Thymus (tissue), 11 donors: ENCODE results near the gene TRIM34. TPM values are rescaled to one million over a fixed set of nuclear protein-coding genes. Genes with fewer than 3 reads are reported as not detected.
"Not testable (repeated sequence)": the region's sequence is repeated elsewhere in the genome, so short reads cannot be mapped to it uniquely, and the experiment has no call there.

ENCODE experiments used
- DNase-seq, 9 donors: peaks; one replicate each; pipeline ENCODE4 v3.0.0-alpha.2; 2013; ENCODE audit warnings: low spot score in 9 of 9, low read depth in 6 of 9, missing footprints in 1 of 9
- H3K27ac ChIP-seq, 2 donors: one replicate each; pipeline ENCODE4 v1.5.1; 2013; ENCODE audit warnings: control low read depth in 1 of 2, low read depth in 1 of 2, low read length in 1 of 2, mild to moderate bottlenecking in 1 of 2, moderate library complexity in 1 of 2
- H3K27me3 ChIP-seq, 2 donors: one replicate each; pipeline ENCODE4 v1.5.1; 2013; ENCODE audit warnings: low read length in 1 of 2; ENCODE audit not compliant: control insufficient read depth in 2 of 2, insufficient read depth in 1 of 2
- H3K36me3 ChIP-seq, 2 donors: one replicate each; pipeline ENCODE4 v1.5.1; 2013; ENCODE audit warnings: low read length in 1 of 2, mild to moderate bottlenecking in 1 of 2, moderate library complexity in 1 of 2; ENCODE audit not compliant: control insufficient read depth in 2 of 2, insufficient read depth in 2 of 2
- H3K4me1 ChIP-seq, 2 donors: one replicate each; pipeline ENCODE4 v1.5.1; 2013; ENCODE audit warnings: low read length in 2 of 2; ENCODE audit not compliant: control insufficient read depth in 2 of 2, insufficient read depth in 2 of 2
- H3K4me3 ChIP-seq, 2 donors: one replicate each; pipeline ENCODE4 v1.5.1; 2013; ENCODE audit warnings: low read length in 2 of 2, control low read depth in 1 of 2, mild to moderate bottlenecking in 1 of 2
- H3K9me3 ChIP-seq, 2 donors: one replicate each; pipeline ENCODE4 v1.5.1; 2013; ENCODE audit warnings: low read length in 1 of 2, mild to moderate bottlenecking in 1 of 2; ENCODE audit not compliant: control insufficient read depth in 2 of 2, insufficient read depth in 1 of 2
- WGBS: extraction: QIAGEN DNeasy Blood & Tissue Kit; methylation state at CpG from one replicate; pipeline ENCODE4 v1.1.7; 2013; 5-methylcytosine and 5-hydroxymethylcytosine counted together
- polyA plus RNA-seq: library from polyadenylated mRNA; stranded (reverse); fragments of 200-250 nt; gene quantifications from one replicate; pipeline ENCODE4 v1.2.3, GENCODE V29; 2013
- total RNA-seq: library from RNA; stranded (reverse); fragments of 120-200 nt; gene quantifications from one replicate; pipeline ENCODE4 v1.2.4, GENCODE V29; 2013
- donor health status: healthy.

The TRIM34 gene
- total and polyA plus RNA-seq, 2 donors, result 8.0 to 15.0 TPM

- no peak for DNase-seq
- Histone ChIP-seq H3K4me1 (peaks cover 0 to 7% of the 10 kb centered on the region in 2 donors), H3K27ac (no peak overlapping the region), H3K4me3 (no peak overlapping the region), H3K27me3 (no peaks in the 10 kb centered on the region), H3K9me3 (no peaks in the 10 kb centered on the region), H3K36me3 (no peaks in the 10 kb centered on the region)
- WGBS, result 96% methylated on average over 5 of the region's 5 CpGs
These were observed 32.2 kb upstream of the TRIM34 start for GRCh38 chr11:5592615-5593014.

GRCh38 chr11:5593146-5593545 lies 31.7 kb upstream of the TRIM34 start:
- Histone ChIP-seq H3K4me3 (no peak overlapping the region), H3K9me3 (no peaks in the 10 kb centered on the region), H3K27ac (no peak overlapping the region), H3K27me3 (no peaks in the 10 kb centered on the region), H3K36me3 (no peaks in the 10 kb centered on the region), H3K4me1 (peaks cover 0 to 7% of the 10 kb centered on the region in 2 donors)
- WGBS, result 67% methylated on average over 1 of the region's 1 CpG
- DNase-seq, result no peak

- DNase-seq, result peak in 5 of 9 donors; percentile 3 to 42 (median 12)
- H3K4me1 ChIP-seq, result peaks cover 0 to 7% of the 10 kb centered on the region in 2 donors
- no peak within 1 kb of the TSS for H3K27ac ChIP-seq
- 12% methylated on average over 20 of the region's 20 CpGs for WGBS
- H3K9me3 ChIP-seq, result no peaks in the 10 kb centered on the region
- peak within 1 kb of the TSS; percentile 26 to 37 for H3K4me3 ChIP-seq
- H3K36me3 ChIP-seq, result no peaks in the 10 kb centered on the region
- no peaks in the 10 kb centered on the region for H3K27me3 ChIP-seq
These were observed 28.1 kb upstream of the TRIM34 start, which contains the start of gene TRIM6 for GRCh38 chr11:5596607-5597201. Gene TRIM6 (plus strand): TSS chr11:5596637. CDS start chr11:5596898, 261 bp downstream.

- Histone ChIP-seq H3K27ac (no peak overlapping the region), H3K27me3 (no peaks in the 10 kb centered on the region), H3K4me3 (no peak overlapping the region), H3K4me1 (peaks cover 0 to 7% of the 10 kb centered on the region in 2 donors), H3K36me3 (no peaks in the 10 kb centered on the region), H3K9me3 (no peaks in the 10 kb centered on the region)
- DNase-seq, result no peak
- WGBS, result 96% methylated on average over 3 of the region's 3 CpGs
These were observed 26.8 kb upstream of the TRIM34 start for GRCh38 chr11:5597953-5598352.

- H3K4me1 ChIP-seq, result peaks cover 0 to 7% of the 10 kb centered on the region in 2 donors
- no peaks in the 10 kb centered on the region for H3K27me3 ChIP-seq
- no peak overlapping the region for H3K4me3 ChIP-seq
- H3K9me3 ChIP-seq, result no peaks in the 10 kb centered on the region
- H3K36me3 ChIP-seq, result no peaks in the 10 kb centered on the region
- peak in 5 of 9 donors; percentile 38 to 77 (median 47) for DNase-seq
- 63% methylated on average over 9 of the region's 9 CpGs for WGBS
- no peak overlapping the region for H3K27ac ChIP-seq
These were observed 24.4 kb upstream of the TRIM34 start for GRCh38 chr11:5600374-5600851.

- not testable (repeated sequence) for H3K4me3 ChIP-seq, H3K27me3 ChIP-seq, H3K4me1 ChIP-seq, DNase-seq, H3K9me3 ChIP-seq, H3K27ac ChIP-seq, H3K36me3 ChIP-seq
- WGBS, result 97% methylated on average over 4 of the region's 4 CpGs
These were observed 22.0 kb upstream of the TRIM34 start for GRCh38 chr11:5602791-5603190.

GRCh38 chr11:5603326-5603725 lies 21.5 kb upstream of the TRIM34 start:
- H3K4me3 ChIP-seq, result no peak overlapping the region
- H3K27ac ChIP-seq, result no peak overlapping the region
- H3K4me1 ChIP-seq, result no peaks in the 10 kb centered on the region
- no peaks in the 10 kb centered on the region for H3K27me3 ChIP-seq
- no peaks in the 10 kb centered on the region for H3K36me3 ChIP-seq
- 97% methylated on average over 8 of the region's 8 CpGs for WGBS
- no peaks in the 10 kb centered on the region for H3K9me3 ChIP-seq
- no peak for DNase-seq

- Histone ChIP-seq H3K9me3 (no peaks in the 10 kb centered on the region), H3K4me1 (no peaks in the 10 kb centered on the region), H3K27ac (no peak overlapping the region), H3K27me3 (no peaks in the 10 kb centered on the region), H3K36me3 (no peaks in the 10 kb centered on the region), H3K4me3 (no peak overlapping the region)
- no peak for DNase-seq
- 95% methylated on average over 4 of the region's 4 CpGs for WGBS
These were observed 19.9 kb upstream of the TRIM34 start for GRCh38 chr11:5604896-5605295.

GRCh38 chr11:5605849-5606248 lies 19.0 kb upstream of the TRIM34 start:
- Histone ChIP-seq H3K4me1 (no peaks in the 10 kb centered on the region), H3K36me3 (no peaks in the 10 kb centered on the region), H3K27ac (no peak overlapping the region), H3K27me3 (no peaks in the 10 kb centered on the region), H3K9me3 (no peaks in the 10 kb centered on the region), H3K4me3 (no peak overlapping the region)
- DNase-seq, result no peak
- WGBS, result 95% methylated on average over 5 of the region's 5 CpGs
